Vagina (tissue), 2 donors: Measurements from ENCODE around the gene UBE2J1. TPM values are rescaled to one million over a fixed set of nuclear protein-coding genes. Genes with fewer than 3 reads are reported as not detected.

ENCODE experiments used
- DNase-seq, 2 donors: peaks; one replicate each; pipeline ENCODE4 v3.0.0-alpha.2; 2017; ENCODE audit errors: extremely low spot score in 2 of 2
- H3K27ac ChIP-seq: fragments of 200-600 bp; sonication (generic); one replicate; pipeline ENCODE4 v1.5.1; 2019
- H3K27me3 ChIP-seq: fragments of 200-600 bp; sonication (generic); one replicate; pipeline ENCODE4 v1.5.1; 2019
- H3K36me3 ChIP-seq, 2 donors: fragments of 200-600 bp; sonication (generic); one replicate each; pipeline ENCODE4 v1.5.1; 2017 to 2019
- H3K4me1 ChIP-seq: fragments of 200-600 bp; sonication (generic); one replicate; pipeline ENCODE4 v1.5.1; 2019
- H3K4me3 ChIP-seq, 2 donors: fragments of 200-600 bp; sonication (generic); 1 replicate in 1 of 2; 2 replicates in 1 of 2; pipeline ENCODE4 v1.5.1; 2016 to 2019
- H3K9me3 ChIP-seq: fragments of 200-600 bp; sonication (generic); one replicate; pipeline ENCODE4 v1.5.1; 2019
- POLR2A ChIP-seq, 2 donors: fragments of 450-650 bp; IDR thresholded peaks; one replicate each; pipeline ENCODE4 v1.6.1; 2017; ENCODE audit warnings: antibody characterized with exemption in 2 of 2, mild to moderate bottlenecking in 2 of 2, moderate library complexity in 2 of 2
- POLR2AphosphoS5 ChIP-seq, 2 donors: sonication (generic); formaldehyde crosslinking; IDR thresholded peaks; one replicate each; pipeline ENCODE4 v1.9.0; 2017; ENCODE audit warnings: antibody characterized with exemption in 2 of 2, mild to moderate bottlenecking in 2 of 2, low read depth in 1 of 2; ENCODE audit not compliant: insufficient read depth in 1 of 2
- intact Hi-C: fragments of 100-400 bp; cut with DNase I; formaldehyde crosslinking; loops from one replicate; pipeline ENCODE4 v1.15.1; 2023
- total RNA-seq: library from RNA; depleted of rRNA; stranded (reverse); fragments of >200 nt; gene quantifications from one replicate; pipeline ENCODE4 v1.2.3, GENCODE V29; 2016
- TF ChIP-seq, protein P1 (sequence below), 3 experiments: fragments of 450-650 bp in 2 of 3; fragments of 200-600 bp in 1 of 3; sonication (generic) in 1 of 3; IDR thresholded peaks; one replicate each; pipeline ENCODE4 v1.5.1; 2017 to 2019; ENCODE audit warnings: antibody characterized with exemption in 3 of 3, mild to moderate bottlenecking in 2 of 3, moderate library complexity in 2 of 3

The UBE2J1 gene
- total RNA-seq, 1 donor from 2014 or later: 23.8 TPM

DNA sequence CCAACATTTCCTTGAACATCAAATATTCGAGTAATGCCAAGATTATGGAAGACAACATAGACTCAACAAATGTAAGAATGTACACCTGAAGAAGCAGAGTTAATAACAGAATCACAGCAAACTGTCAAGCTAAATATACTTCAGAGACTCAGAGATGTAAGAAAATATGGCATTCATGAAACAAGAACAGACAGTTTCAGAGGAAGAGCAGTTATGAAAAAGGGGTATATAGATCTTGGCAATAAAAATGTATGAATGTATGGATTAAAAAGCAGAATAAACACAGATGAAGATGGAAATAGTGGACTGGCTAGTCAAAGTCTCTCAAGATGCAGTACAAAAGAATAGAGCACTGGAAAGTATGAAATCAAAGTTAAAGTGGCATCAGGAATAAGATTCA lies 41.1 kb upstream of the UBE2J1 start:
- no peaks in the 10 kb centered on the region for H3K36me3 ChIP-seq
- no peak for DNase-seq
- H3K27ac ChIP-seq: no peak overlapping the region
- H3K4me1 ChIP-seq: no peaks in the 10 kb centered on the region
- no peak overlapping the region for H3K4me3 ChIP-seq
- H3K9me3 ChIP-seq: no peaks in the 10 kb centered on the region
- intact Hi-C loops: no loop called here
- no peaks in the 10 kb centered on the region for H3K27me3 ChIP-seq
- TF ChIP-seq POLR2A (IDR thresholded peaks at IDR 0.05): no peak
- TF ChIP-seq, protein P1, sequence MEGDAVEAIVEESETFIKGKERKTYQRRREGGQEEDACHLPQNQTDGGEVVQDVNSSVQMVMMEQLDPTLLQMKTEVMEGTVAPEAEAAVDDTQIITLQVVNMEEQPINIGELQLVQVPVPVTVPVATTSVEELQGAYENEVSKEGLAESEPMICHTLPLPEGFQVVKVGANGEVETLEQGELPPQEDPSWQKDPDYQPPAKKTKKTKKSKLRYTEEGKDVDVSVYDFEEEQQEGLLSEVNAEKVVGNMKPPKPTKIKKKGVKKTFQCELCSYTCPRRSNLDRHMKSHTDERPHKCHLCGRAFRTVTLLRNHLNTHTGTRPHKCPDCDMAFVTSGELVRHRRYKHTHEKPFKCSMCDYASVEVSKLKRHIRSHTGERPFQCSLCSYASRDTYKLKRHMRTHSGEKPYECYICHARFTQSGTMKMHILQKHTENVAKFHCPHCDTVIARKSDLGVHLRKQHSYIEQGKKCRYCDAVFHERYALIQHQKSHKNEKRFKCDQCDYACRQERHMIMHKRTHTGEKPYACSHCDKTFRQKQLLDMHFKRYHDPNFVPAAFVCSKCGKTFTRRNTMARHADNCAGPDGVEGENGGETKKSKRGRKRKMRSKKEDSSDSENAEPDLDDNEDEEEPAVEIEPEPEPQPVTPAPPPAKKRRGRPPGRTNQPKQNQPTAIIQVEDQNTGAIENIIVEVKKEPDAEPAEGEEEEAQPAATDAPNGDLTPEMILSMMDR (IDR thresholded peaks at IDR 0.05): no peak

DNA sequence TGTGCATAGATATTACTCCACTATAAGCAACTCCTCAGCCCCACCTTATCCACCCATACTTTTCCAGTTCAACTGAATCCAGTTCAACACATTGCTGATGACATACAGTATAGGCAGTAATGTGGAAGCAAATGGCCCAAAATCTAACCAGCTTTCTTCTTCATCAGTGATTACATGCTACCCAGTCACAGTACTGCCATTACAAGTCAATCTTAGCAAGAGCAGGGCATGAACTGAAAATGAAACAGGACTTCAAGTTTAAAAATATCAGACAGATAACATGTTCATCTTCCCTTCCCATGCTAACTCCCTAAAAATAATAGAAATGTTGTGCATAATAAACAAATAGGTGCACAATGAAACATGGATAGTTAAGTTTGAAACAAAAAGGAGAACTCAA lies 40.3 kb upstream of the UBE2J1 start:
- Histone ChIP-seq H3K36me3 (no peaks in the 10 kb centered on the region), H3K27me3 (no peaks in the 10 kb centered on the region), H3K4me3 (no peak overlapping the region), H3K27ac (no peak overlapping the region), H3K9me3 (no peaks in the 10 kb centered on the region), H3K4me1 (no peaks in the 10 kb centered on the region)
- TF ChIP-seq, protein P1 (IDR thresholded peaks at IDR 0.05): no peak
- TF ChIP-seq POLR2AphosphoS5 (IDR thresholded peaks at IDR 0.05; ENCODE audit: insufficient read depth in 1 of 2, low read depth in 1 of 2): no peak
- TF ChIP-seq POLR2A (IDR thresholded peaks at IDR 0.05): no peak
- no peak for DNase-seq
- intact Hi-C loops: no loop called here

DNA sequence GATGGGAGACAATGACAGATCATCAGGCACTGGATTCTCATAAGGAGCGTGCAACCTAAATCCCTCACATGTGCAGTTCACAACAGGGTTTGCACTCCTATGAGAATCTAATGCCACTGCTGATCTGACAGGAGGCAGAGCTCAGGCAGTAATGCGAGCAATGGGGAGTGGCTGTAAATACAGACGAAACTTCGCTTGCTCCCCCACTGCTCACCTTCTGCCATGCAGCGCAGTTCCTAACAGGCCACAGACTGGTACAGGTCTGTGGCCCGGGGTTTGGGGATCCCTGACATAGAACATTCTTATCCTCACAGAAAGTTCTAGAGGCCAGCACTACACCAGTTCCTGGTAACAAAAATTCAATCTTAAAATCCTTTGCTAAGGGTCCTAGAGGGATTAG lies 36.3 kb upstream of the UBE2J1 start:
- Histone ChIP-seq H3K9me3 (no peaks in the 10 kb centered on the region), H3K4me1 (peaks cover 5% of the 10 kb centered on the region), H3K4me3 (no peak overlapping the region), H3K27ac (no peak overlapping the region), H3K27me3 (no peaks in the 10 kb centered on the region), H3K36me3 (no peaks in the 10 kb centered on the region)
- no peak for DNase-seq
- TF ChIP-seq, protein P1 (IDR thresholded peaks at IDR 0.05): no peak
- TF ChIP-seq POLR2AphosphoS5 (IDR thresholded peaks at IDR 0.05; ENCODE audit: insufficient read depth in 1 of 2, low read depth in 1 of 2) (no peak), POLR2A (IDR thresholded peaks at IDR 0.05) (no peak)
- intact Hi-C loops: no loop called here

DNA sequence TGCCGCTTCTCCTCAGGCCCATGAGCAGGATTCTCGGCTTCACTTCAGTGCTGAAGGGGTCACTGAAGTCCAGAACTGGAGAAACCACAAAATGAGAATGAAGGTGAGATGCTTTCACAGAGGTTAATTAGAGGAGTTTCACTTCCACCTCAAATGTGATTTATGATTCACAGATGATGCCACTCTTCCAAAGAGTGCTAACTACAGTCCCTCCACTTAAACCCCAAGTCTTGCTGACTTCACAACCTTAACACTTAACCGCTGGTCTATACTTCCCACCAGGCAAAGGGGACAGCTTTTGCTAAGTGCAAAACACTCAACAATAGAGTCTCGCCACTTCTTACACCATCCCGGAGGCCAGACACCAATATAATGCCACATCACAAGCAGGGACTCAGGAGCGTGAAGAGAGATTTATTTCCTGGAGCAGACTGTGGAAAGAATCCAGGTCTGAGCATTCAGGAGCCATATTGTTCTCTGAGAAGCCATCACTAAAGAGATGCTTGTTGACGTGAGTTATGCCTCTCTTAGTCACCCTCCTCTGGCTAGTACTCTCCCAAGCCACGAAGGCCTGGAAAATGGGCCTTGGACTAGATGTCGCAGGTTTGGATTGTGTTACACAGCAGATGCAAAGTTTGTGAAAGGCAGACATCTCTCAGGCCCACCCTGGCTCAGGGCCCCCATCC lies 35.1 kb upstream of the UBE2J1 start:
- Histone ChIP-seq H3K4me3 (no peak overlapping the region), H3K27me3 (no peaks in the 10 kb centered on the region), H3K36me3 (no peaks in the 10 kb centered on the region), H3K4me1 (peaks cover 5% of the 10 kb centered on the region), H3K9me3 (no peaks in the 10 kb centered on the region), H3K27ac (no peak overlapping the region)
- DNase-seq: no peak
- intact Hi-C loops: no loop called here
- TF ChIP-seq POLR2A (IDR thresholded peaks at IDR 0.05): no peak
- TF ChIP-seq POLR2AphosphoS5 (IDR thresholded peaks at IDR 0.05; ENCODE audit: insufficient read depth in 1 of 2, low read depth in 1 of 2): no peak
- TF ChIP-seq, protein P1 (IDR thresholded peaks at IDR 0.05): no peak

DNA sequence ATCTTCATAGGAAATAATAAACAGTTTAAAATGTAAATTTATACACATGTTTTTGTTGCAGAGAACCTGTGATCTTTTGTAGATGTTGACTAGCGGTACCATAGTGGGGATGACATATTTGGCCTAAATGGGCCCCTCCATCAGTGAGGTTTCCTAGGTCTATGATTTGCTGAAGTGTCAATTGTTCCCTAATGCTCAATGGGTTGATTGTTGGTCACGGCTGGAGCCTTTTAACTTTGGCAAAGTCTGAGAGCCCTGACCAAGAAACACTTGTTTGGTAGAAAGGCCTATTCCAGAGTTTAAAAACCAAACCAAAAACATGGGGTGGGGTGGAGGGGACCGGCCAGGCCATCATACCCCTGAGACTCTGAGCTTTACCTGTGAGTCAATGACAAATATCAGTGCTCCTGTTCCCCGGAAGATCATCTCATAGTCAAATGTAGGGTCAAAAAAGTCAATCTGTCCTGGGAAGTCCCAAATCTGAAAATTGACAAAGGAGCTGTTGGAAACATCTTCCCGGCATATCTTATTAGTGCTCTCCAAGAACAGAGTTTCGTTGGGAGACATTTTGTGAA lies 34.5 kb upstream of the UBE2J1 start:
- H3K27me3 ChIP-seq: no peaks in the 10 kb centered on the region
- no peak overlapping the region for H3K4me3 ChIP-seq
- H3K4me1 ChIP-seq: peaks cover 5% of the 10 kb centered on the region
- intact Hi-C loops: no loop called here
- DNase-seq: no peak
- no peaks in the 10 kb centered on the region for H3K36me3 ChIP-seq
- TF ChIP-seq POLR2A (IDR thresholded peaks at IDR 0.05) (no peak), POLR2AphosphoS5 (IDR thresholded peaks at IDR 0.05; ENCODE audit: insufficient read depth in 1 of 2, low read depth in 1 of 2) (no peak)
- TF ChIP-seq, protein P1 (IDR thresholded peaks at IDR 0.05): no peak
- H3K27ac ChIP-seq: no peak overlapping the region
- H3K9me3 ChIP-seq: no peaks in the 10 kb centered on the region
